Measurements from ENCODE around the gene EID1. TPM values are rescaled to one million over a fixed set of nuclear protein-coding genes. Genes with fewer than 3 reads are reported as not detected.
"Not testable (repeated sequence)": the region's sequence is repeated elsewhere in the genome, so short reads cannot be mapped to it uniquely, and the experiment has no call there.

Gene EID1
- total RNA-seq, 2 donors from 2014 or later: 199 to 226 TPM

GRCh38 chr15:48898446-48898845 is 20.5 kb downstream of the EID1 start:
- intact Hi-C loops (cut with DNase I): no loop called here
- no peak overlapping the region for H3K27ac ChIP-seq

DNA sequence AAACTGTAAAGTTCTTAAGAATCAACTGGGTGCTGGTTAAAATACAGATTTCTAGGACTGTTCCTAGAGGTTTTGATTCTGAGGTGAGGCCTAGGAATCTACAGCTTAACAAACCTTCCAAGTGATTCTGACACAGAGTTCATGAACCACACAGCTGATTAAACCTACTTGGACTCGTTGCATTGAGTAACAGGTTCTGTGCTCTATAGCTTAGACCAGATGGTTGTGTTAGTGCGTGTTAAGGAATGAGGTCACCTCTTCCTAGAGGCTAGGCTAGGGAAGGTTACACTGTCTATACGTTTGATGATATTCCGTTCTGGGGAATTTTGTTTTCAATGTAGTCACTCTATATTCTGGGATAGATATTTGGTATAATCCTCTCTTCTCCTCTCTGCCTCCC is 21.9 kb downstream of the EID1 start:
- Histone ChIP-seq H3K36me3 (no peaks in the 10 kb centered on the region), H3K4me3 (no peak overlapping the region), H3K27ac (no peak overlapping the region), H3K9me3 (no peaks in the 10 kb centered on the region), H3K27me3 (replicated peaks; ENCODE audit: insufficient read depth) (no peaks in the 10 kb centered on the region), H3K4me1 (replicated peaks) (no peaks in the 10 kb centered on the region)
- 86% methylated on average over 4 of the region's 4 CpGs for WGBS
- intact Hi-C loops (cut with DNase I): no loop called here
- no peak for DNase-seq (ENCODE audit: low spot score)
- no peak for TF ChIP-seq POLR2A (IDR thresholded peaks at IDR 0.05)
- TF ChIP-seq, protein P1, sequence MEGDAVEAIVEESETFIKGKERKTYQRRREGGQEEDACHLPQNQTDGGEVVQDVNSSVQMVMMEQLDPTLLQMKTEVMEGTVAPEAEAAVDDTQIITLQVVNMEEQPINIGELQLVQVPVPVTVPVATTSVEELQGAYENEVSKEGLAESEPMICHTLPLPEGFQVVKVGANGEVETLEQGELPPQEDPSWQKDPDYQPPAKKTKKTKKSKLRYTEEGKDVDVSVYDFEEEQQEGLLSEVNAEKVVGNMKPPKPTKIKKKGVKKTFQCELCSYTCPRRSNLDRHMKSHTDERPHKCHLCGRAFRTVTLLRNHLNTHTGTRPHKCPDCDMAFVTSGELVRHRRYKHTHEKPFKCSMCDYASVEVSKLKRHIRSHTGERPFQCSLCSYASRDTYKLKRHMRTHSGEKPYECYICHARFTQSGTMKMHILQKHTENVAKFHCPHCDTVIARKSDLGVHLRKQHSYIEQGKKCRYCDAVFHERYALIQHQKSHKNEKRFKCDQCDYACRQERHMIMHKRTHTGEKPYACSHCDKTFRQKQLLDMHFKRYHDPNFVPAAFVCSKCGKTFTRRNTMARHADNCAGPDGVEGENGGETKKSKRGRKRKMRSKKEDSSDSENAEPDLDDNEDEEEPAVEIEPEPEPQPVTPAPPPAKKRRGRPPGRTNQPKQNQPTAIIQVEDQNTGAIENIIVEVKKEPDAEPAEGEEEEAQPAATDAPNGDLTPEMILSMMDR (IDR thresholded peaks at IDR 0.05): no peak
- TF ChIP-seq POLR2AphosphoS5 (IDR thresholded peaks at IDR 0.05): no peak

More at GRCh38 chr15:48898446-48898845, 20.5 kb downstream of the EID1 start:
- no peaks in the 10 kb centered on the region for H3K4me1 ChIP-seq (replicated peaks)
- no peaks in the 10 kb centered on the region for H3K27me3 ChIP-seq (replicated peaks; ENCODE audit: insufficient read depth)
- no peak for DNase-seq (ENCODE audit: low spot score)
- H3K9me3 ChIP-seq: no peaks in the 10 kb centered on the region
- H3K36me3 ChIP-seq: no peaks in the 10 kb centered on the region
- TF ChIP-seq POLR2AphosphoS5 (IDR thresholded peaks at IDR 0.05) (no peak), POLR2A (IDR thresholded peaks at IDR 0.05) (no peak)
- TF ChIP-seq, protein P1 (IDR thresholded peaks at IDR 0.05): no peak
- H3K4me3 ChIP-seq: no peak overlapping the region
- WGBS: 53% methylated on average over 2 of the region's 2 CpGs

- DNase-seq (ENCODE audit: low spot score): no peak
- 91% methylated on average over 4 of the region's 4 CpGs for WGBS
- Histone ChIP-seq H3K27ac (no peak overlapping the region), H3K36me3 (no peaks in the 10 kb centered on the region), H3K4me1 (replicated peaks) (no peaks in the 10 kb centered on the region), H3K4me3 (no peak overlapping the region), H3K9me3 (no peaks in the 10 kb centered on the region), H3K27me3 (replicated peaks; ENCODE audit: insufficient read depth) (no peaks in the 10 kb centered on the region)
- intact Hi-C loops (cut with DNase I): no loop called here
- TF ChIP-seq POLR2A (IDR thresholded peaks at IDR 0.05) (no peak), POLR2AphosphoS5 (IDR thresholded peaks at IDR 0.05) (no peak)
- TF ChIP-seq, protein P1 (IDR thresholded peaks at IDR 0.05): no peak
Observed at GRCh38 chr15:48904758-48905157, 26.8 kb downstream of the EID1 start.

- H3K36me3 ChIP-seq: no peaks in the 10 kb centered on the region
- no peak overlapping the region for H3K27ac ChIP-seq
- no peak overlapping the region for H3K4me3 ChIP-seq
- DNase-seq (ENCODE audit: low spot score): no peak
- no peaks in the 10 kb centered on the region for H3K4me1 ChIP-seq (replicated peaks)
- intact Hi-C loops (cut with DNase I): no loop called here
- no peaks in the 10 kb centered on the region for H3K9me3 ChIP-seq
- H3K27me3 ChIP-seq (replicated peaks; ENCODE audit: insufficient read depth): no peaks in the 10 kb centered on the region
- TF ChIP-seq POLR2AphosphoS5 (IDR thresholded peaks at IDR 0.05) (no peak), POLR2A (IDR thresholded peaks at IDR 0.05) (no peak)
- TF ChIP-seq, protein P1 (IDR thresholded peaks at IDR 0.05): no peak
Observed at GRCh38 chr15:48905216-48905615, 27.3 kb downstream of the EID1 start.

- WGBS: 68% methylated on average over 1 of the region's 1 CpG
- no peak overlapping the region for H3K27ac ChIP-seq
- H3K9me3 ChIP-seq: no peaks in the 10 kb centered on the region
- H3K4me1 ChIP-seq (replicated peaks): no peaks in the 10 kb centered on the region
- no peak for DNase-seq (ENCODE audit: low spot score)
- intact Hi-C loops (cut with DNase I): no loop called here
- TF ChIP-seq, protein P1 (IDR thresholded peaks at IDR 0.05): no peak
- TF ChIP-seq POLR2AphosphoS5 (IDR thresholded peaks at IDR 0.05) (no peak), POLR2A (IDR thresholded peaks at IDR 0.05) (no peak)
- H3K36me3 ChIP-seq: no peaks in the 10 kb centered on the region
- no peak overlapping the region for H3K4me3 ChIP-seq
- H3K27me3 ChIP-seq (replicated peaks; ENCODE audit: insufficient read depth): no peaks in the 10 kb centered on the region
Observed at GRCh38 chr15:48905847-48906246, 27.9 kb downstream of the EID1 start.

DNA sequence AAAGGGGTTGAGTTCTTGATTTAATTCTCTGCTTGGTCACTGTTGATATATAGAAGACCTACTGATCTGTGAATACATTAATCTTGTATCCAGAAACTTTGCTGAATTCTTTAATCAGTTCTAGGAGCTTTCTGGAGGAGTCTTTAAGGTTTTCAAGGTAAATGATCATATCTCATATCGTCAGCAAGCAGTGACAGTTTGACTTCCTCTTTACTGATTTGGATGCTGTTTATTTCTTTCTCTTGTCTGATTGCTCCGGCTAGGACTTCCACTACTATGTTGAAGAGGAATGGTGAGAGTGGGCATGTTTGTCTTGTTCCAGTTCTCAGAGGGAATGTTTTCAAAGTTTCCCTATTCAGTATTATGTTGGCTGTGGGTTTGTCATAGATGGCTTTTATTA is 31.4 kb downstream of the EID1 start:
- H3K36me3 ChIP-seq; H3K27me3 ChIP-seq (replicated peaks; ENCODE audit: insufficient read depth); DNase-seq (ENCODE audit: low spot score); H3K27ac ChIP-seq; H3K9me3 ChIP-seq; H3K4me3 ChIP-seq; H3K4me1 ChIP-seq (replicated peaks); intact Hi-C loops (cut with DNase I): not testable (repeated sequence)
- 62% methylated on average over 2 of the region's 2 CpGs for WGBS

GRCh38 chr15:48910554-48910953 is 32.6 kb downstream of the EID1 start:
- H3K4me1 ChIP-seq (replicated peaks); H3K4me3 ChIP-seq; DNase-seq (ENCODE audit: low spot score); H3K9me3 ChIP-seq; intact Hi-C loops (cut with DNase I); H3K36me3 ChIP-seq; H3K27me3 ChIP-seq (replicated peaks; ENCODE audit: insufficient read depth); H3K27ac ChIP-seq: not testable (repeated sequence)
- WGBS: 86% methylated on average over 2 of the region's 2 CpGs

All from prostate gland (tissue), 2 donors.